Activated T-cell treated with anti-CD3 and anti-CD28 coated beads, Interleukin-2, amount 50 U/mL, for 72 hours (primary cell): ENCODE measurements around the gene TMEM255B. TPM values are rescaled to one million over a fixed set of nuclear protein-coding genes. Genes with fewer than 3 reads are reported as not detected.
"Not testable (repeated sequence)": the region's sequence is repeated elsewhere in the genome, so short reads cannot be mapped to it uniquely, and the experiment has no call there.

Experiments
- ATAC-seq, 2 donors: fragments of 150-1000 bp; cut with Tn5 transposase; replicated peaks in 1 of 2; 2 replicates each; pipeline ENCODE4 v1.10.0; 2021; ENCODE audit warnings: moderate library complexity in 2 of 2, mild to moderate bottlenecking in 1 of 2
- DNase-seq, 2 donors: peaks; one replicate each; pipeline ENCODE4 v3.0.0; 2021 to 2022; ENCODE audit warnings: mixed read lengths in 1 of 2
- H3K27ac Mint-ChIP-seq: one replicate; pipeline ENCODE4 v1.8.0; 2022; ENCODE audit warnings: mild to moderate bottlenecking, moderate library complexity, mixed read lengths
- H3K27me3 Mint-ChIP-seq: one replicate; pipeline ENCODE4 v1.8.0; 2022; ENCODE audit warnings: low read depth, mixed read lengths
- H3K36me3 Mint-ChIP-seq, 2 donors: one replicate each; pipeline ENCODE4 v1.8.0; 2022; ENCODE audit warnings: mixed read lengths in 2 of 2, mild to moderate bottlenecking in 1 of 2; ENCODE audit not compliant: insufficient read depth in 2 of 2
- H3K4me1 Mint-ChIP-seq: one replicate; pipeline ENCODE4 v1.8.0; 2022; ENCODE audit warnings: low read depth, mixed read lengths
- H3K4me3 Mint-ChIP-seq, 2 donors: one replicate each; pipeline ENCODE4 v1.8.0; 2022; ENCODE audit warnings: mild to moderate bottlenecking in 2 of 2, mixed read lengths in 2 of 2, moderate library complexity in 2 of 2
- H3K9me3 Mint-ChIP-seq, 2 donors: one replicate each; pipeline ENCODE4 v1.8.0; 2022; ENCODE audit warnings: mixed read lengths in 2 of 2
- total RNA-seq, 2 donors: library from RNA; stranded (reverse); gene quantifications; one replicate each; pipeline ENCODE4 v1.2.3, GENCODE V29; 2022

The TMEM255B gene
- total RNA-seq, 2 donors from 2014 or later: 1.2 TPM

- peaks cover 9% of the 10 kb centered on the region for H3K4me1 Mint-ChIP-seq
- H3K4me3 Mint-ChIP-seq: no peak overlapping the region
- ATAC-seq: no peak
- no peak for DNase-seq
- no peaks in the 10 kb centered on the region for H3K27me3 Mint-ChIP-seq
- peaks cover 0 to 2% of the 10 kb centered on the region in 2 donors for H3K36me3 Mint-ChIP-seq
- peaks cover 9% of the 10 kb centered on the region in 2 donors for H3K9me3 Mint-ChIP-seq
- no peak overlapping the region for H3K27ac Mint-ChIP-seq
Measured at GRCh38 chr13:113748101-113748861, 10.7 kb upstream of the TMEM255B start.

GRCh38 chr13:113748862-113749451 lies 10.1 kb upstream of the TMEM255B start:
- Mint-ChIP-seq H3K27ac (no peak overlapping the region), H3K9me3 (peaks cover 9% of the 10 kb centered on the region in 2 donors), H3K4me1 (peaks cover 6% of the 10 kb centered on the region), H3K27me3 (no peaks in the 10 kb centered on the region), H3K36me3 (peaks cover 0 to 2% of the 10 kb centered on the region in 2 donors), H3K4me3 (no peak overlapping the region)
- DNase-seq (no peak), ATAC-seq (no peak)

GRCh38 chr13:113749507-113749906 lies 9.5 kb upstream of the TMEM255B start:
- Mint-ChIP-seq H3K36me3 (peaks cover 0 to 2% of the 10 kb centered on the region in 2 donors), H3K9me3 (peaks cover 9% of the 10 kb centered on the region in 2 donors), H3K4me1 (peaks cover 6% of the 10 kb centered on the region), H3K4me3 (no peak overlapping the region), H3K27ac (no peak overlapping the region), H3K27me3 (no peaks in the 10 kb centered on the region)
- no peak for DNase-seq
- no peak for ATAC-seq

- DNase-seq (no peak), ATAC-seq (no peak)
- peaks cover under 1% of the 10 kb centered on the region for H3K4me1 Mint-ChIP-seq
- H3K9me3 Mint-ChIP-seq: peaks cover 9% of the 10 kb centered on the region in 2 donors
- peaks cover 4% of the 10 kb centered on the region for H3K27me3 Mint-ChIP-seq
- peaks cover 0 to 2% of the 10 kb centered on the region in 2 donors for H3K36me3 Mint-ChIP-seq
- H3K4me3 Mint-ChIP-seq: no peak overlapping the region
- H3K27ac Mint-ChIP-seq: no peak overlapping the region
Measured at GRCh38 chr13:113749967-113750366, 9.1 kb upstream of the TMEM255B start.

DNA sequence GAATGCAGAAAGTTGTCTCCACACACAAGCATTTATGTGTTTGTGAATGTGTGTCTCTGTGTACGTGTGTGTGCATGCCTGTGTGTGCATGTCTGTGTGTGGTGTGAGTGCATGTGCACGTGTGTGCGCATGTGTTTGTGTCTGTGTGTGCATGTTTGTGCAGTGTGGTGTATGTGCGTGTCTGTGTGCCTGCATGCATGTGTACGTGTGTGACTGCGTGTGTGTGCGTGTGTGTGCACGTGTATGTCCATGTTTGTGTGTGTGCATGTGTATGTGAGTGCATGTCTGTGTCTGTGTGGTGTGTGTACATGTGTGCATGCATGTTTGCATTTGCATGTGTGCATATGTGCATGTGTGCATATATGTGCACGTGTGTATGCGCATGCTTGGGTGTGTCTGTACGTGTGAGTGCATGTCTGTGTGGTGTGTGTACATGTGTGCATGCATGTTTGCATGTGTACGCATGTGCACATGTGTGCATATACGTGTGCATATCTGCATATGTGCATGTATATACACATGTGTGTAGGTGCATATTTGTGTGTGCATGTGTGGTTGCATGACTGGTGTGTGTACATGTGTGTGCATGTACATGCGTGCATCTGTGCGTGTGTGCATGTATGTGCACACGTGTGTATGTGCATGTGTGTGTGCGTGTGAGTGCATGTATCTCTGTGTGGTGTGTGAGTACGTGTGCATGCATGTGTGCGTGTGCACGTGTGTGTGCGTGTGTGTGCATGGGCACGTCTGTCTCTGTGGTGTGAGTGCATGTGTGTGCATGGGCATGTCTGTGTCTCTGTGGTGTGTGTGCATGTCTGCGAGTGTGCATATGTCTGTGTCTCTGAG lies 8.2 kb upstream of the TMEM255B start:
- H3K4me3 Mint-ChIP-seq: no peak overlapping the region
- peaks cover 0 to 2% of the 10 kb centered on the region in 2 donors for H3K36me3 Mint-ChIP-seq
- H3K9me3 Mint-ChIP-seq: peaks cover 9% of the 10 kb centered on the region in 2 donors
- H3K4me1 Mint-ChIP-seq: no peaks in the 10 kb centered on the region
- H3K27me3 Mint-ChIP-seq: peaks cover 4% of the 10 kb centered on the region
- DNase-seq (no peak), ATAC-seq (no peak)
- no peak overlapping the region for H3K27ac Mint-ChIP-seq

- Mint-ChIP-seq H3K4me1 (peaks cover 3% of the 10 kb centered on the region), H3K4me3 (no peak overlapping the region), H3K27ac (no peak overlapping the region), H3K27me3 (peaks cover 4% of the 10 kb centered on the region), H3K36me3 (peaks cover 0 to 2% of the 10 kb centered on the region in 2 donors), H3K9me3 (peaks cover 9% of the 10 kb centered on the region in 2 donors)
- DNase-seq: no peak
- ATAC-seq: no peak
Measured at GRCh38 chr13:113751491-113751890, 7.5 kb upstream of the TMEM255B start.

- H3K36me3 Mint-ChIP-seq, H3K4me3 Mint-ChIP-seq, H3K27ac Mint-ChIP-seq, DNase-seq, ATAC-seq: not testable (repeated sequence)
- peaks cover 12% of the 10 kb centered on the region for H3K27me3 Mint-ChIP-seq
- H3K4me1 Mint-ChIP-seq: peaks cover 12% of the 10 kb centered on the region
- H3K9me3 Mint-ChIP-seq: peaks cover 9 to 11% of the 10 kb centered on the region in 2 donors
Measured at GRCh38 chr13:113752211-113752986, 6.6 kb upstream of the TMEM255B start.

GRCh38 chr13:113753171-113753570 lies 5.9 kb upstream of the TMEM255B start:
- ATAC-seq: no peak
- peaks cover 20% of the 10 kb centered on the region for H3K27me3 Mint-ChIP-seq

GRCh38 chr13:113754242-113754641 lies 4.8 kb upstream of the TMEM255B start:
- Mint-ChIP-seq H3K27ac (no peak overlapping the region), H3K27me3 (peaks cover 25% of the 10 kb centered on the region), H3K4me3 (no peak overlapping the region), H3K9me3 (peaks cover 9 to 11% of the 10 kb centered on the region in 2 donors), H3K4me1 (peaks cover 14% of the 10 kb centered on the region), H3K36me3 (peaks cover 0 to 2% of the 10 kb centered on the region in 2 donors)
- no peak for DNase-seq
- ATAC-seq: no peak

More at GRCh38 chr13:113753171-113753570, 5.9 kb upstream of the TMEM255B start:
- H3K4me1 Mint-ChIP-seq: peaks cover 13% of the 10 kb centered on the region
- H3K4me3 Mint-ChIP-seq: no peak overlapping the region
- no peak for DNase-seq
- H3K9me3 Mint-ChIP-seq: peaks cover 9 to 11% of the 10 kb centered on the region in 2 donors
- H3K27ac Mint-ChIP-seq: no peak overlapping the region
- H3K36me3 Mint-ChIP-seq: peaks cover 0 to 2% of the 10 kb centered on the region in 2 donors

GRCh38 chr13:113754691-113755090 lies 4.3 kb upstream of the TMEM255B start:
- Mint-ChIP-seq H3K36me3 (peaks cover 2 to 4% of the 10 kb centered on the region in 2 donors), H3K27ac (no peak overlapping the region), H3K9me3 (peaks cover 9 to 11% of the 10 kb centered on the region in 2 donors), H3K27me3 (peaks cover 30% of the 10 kb centered on the region), H3K4me1 (peaks cover 19% of the 10 kb centered on the region), H3K4me3 (no peak overlapping the region)
- ATAC-seq (no peak), DNase-seq (no peak)

GRCh38 chr13:113756441-113757097 lies 2.5 kb upstream of the TMEM255B start:
- no peak for DNase-seq
- H3K27ac Mint-ChIP-seq: no peak overlapping the region
- H3K36me3 Mint-ChIP-seq: peaks cover 2 to 4% of the 10 kb centered on the region in 2 donors
- peaks cover 21% of the 10 kb centered on the region for H3K4me1 Mint-ChIP-seq
- H3K9me3 Mint-ChIP-seq: peaks cover 0 to 2% of the 10 kb centered on the region in 2 donors
- peaks cover 49% of the 10 kb centered on the region for H3K27me3 Mint-ChIP-seq
- no peak overlapping the region for H3K4me3 Mint-ChIP-seq
- ATAC-seq: no peak
